ENCODE measurements around the gene GPC6.

GRCh38 chr13:94143624-94144350, 917.2 kb downstream of the GPC6 start:
- TF ChIP-seq CTCF (IDR thresholded peaks at IDR 0.05) = no peak
- no peak for TF ChIP-seq POLR2A (IDR thresholded peaks at IDR 0.05)
